Upper lobe of left lung (tissue), 4 donors: ENCODE measurements around the gene CLCNKB.

Experiments used
- CTCF ChIP-seq, 6 experiments: fragments of 450-650 bp in 4 of 6; fragments of 200-600 bp in 2 of 6; sonication (generic) in 2 of 6; IDR thresholded peaks; one replicate each; pipeline ENCODE4 v1.5.1; 2016 to 2019; ENCODE audit warnings: antibody characterized with exemption in 6 of 6
- EP300 ChIP-seq, 4 donors: sonication (generic); formaldehyde crosslinking; IDR thresholded peaks; one replicate each; pipeline ENCODE4 v1.5.1; 2017; ENCODE audit warnings: antibody characterized with exemption in 4 of 4, control low read depth in 2 of 4
- POLR2AphosphoS5 ChIP-seq, 2 donors: sonication (generic); formaldehyde crosslinking; IDR thresholded peaks; one replicate each; pipeline ENCODE4 v1.5.1; 2017; ENCODE audit warnings: antibody characterized with exemption in 2 of 2

- TF ChIP-seq POLR2AphosphoS5 (IDR thresholded peaks at IDR 0.05) (no peak), CTCF (IDR thresholded peaks at IDR 0.05) (no peak), EP300 (IDR thresholded peaks at IDR 0.05) (no peak)
Observed at GRCh38 chr1:16012590-16013219, 30.9 kb upstream of the CLCNKB start.
